ENCODE measurements around the gene SCAF4.

The SCAF4 gene

DNA sequence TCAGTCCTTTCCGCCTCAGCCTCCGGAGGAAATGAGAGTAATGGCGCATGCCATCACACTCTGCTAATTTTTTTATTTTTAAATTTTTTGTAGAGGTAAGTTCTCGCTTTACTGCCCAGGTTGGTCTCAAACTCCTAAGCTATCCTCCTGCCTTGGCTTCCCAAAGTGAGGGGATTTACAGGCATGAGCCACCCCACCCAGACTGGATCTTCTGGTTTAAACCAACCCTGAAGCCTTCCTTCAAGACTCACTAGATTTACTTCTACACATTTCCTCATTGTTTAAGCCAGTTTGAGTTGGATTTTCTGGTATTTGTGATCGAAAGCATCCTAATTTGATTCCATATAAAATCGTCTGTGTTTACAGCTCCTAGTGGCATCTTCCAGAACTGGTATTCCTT, 23.1 kb upstream of the SCAF4 start:
- Histone ChIP-seq H3K36me3 (replicated peaks; ENCODE audit: low read depth, low read length) (no peaks in the 10 kb centered on the region), H4K20me1 (ENCODE audit: insufficient read depth, low read length) (no peaks in the 10 kb centered on the region)

DNA sequence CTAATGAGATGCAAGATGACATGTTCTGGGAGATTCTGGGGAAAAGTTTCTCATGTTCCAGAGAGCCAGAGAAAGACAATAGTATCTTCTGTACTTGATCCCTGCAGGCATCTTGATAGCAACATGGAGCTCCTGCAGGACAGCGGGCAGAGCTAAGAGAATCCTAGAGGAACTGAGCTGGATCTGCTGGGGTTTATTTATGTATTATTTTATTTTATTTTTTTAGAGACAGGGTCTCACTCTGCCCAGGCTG, 22.7 kb upstream of the SCAF4 start:
- Histone ChIP-seq H4K20me1 (ENCODE audit: insufficient read depth, low read length) (no peaks in the 10 kb centered on the region), H3K4me1 (ENCODE audit: low read length) (no peaks in the 10 kb centered on the region), H3K4me2 (ENCODE audit: low read length) (no peak overlapping the region), H3K36me3 (replicated peaks; ENCODE audit: low read depth, low read length) (no peaks in the 10 kb centered on the region), H3K27me3 (ENCODE audit: low read depth, low read length) (no peaks in the 10 kb centered on the region), H2AFZ (ENCODE audit: low read depth, low read length) (no peak overlapping the region), H3K9ac (ENCODE audit: low read length) (no peak overlapping the region), H3K27ac (ENCODE audit: low read length) (no peak overlapping the region), H3K79me2 (ENCODE audit: low read length) (no peaks in the 10 kb centered on the region), H3K4me3 (ENCODE audit: low read length) (no peak overlapping the region), H3K9me3 (ENCODE audit: insufficient read depth, low read length) (no peaks in the 10 kb centered on the region)
- no peak for TF ChIP-seq EZH2phosphoT487 (IDR thresholded peaks at IDR 0.05; ENCODE audit: low read depth)
- TF ChIP-seq, protein P1, sequence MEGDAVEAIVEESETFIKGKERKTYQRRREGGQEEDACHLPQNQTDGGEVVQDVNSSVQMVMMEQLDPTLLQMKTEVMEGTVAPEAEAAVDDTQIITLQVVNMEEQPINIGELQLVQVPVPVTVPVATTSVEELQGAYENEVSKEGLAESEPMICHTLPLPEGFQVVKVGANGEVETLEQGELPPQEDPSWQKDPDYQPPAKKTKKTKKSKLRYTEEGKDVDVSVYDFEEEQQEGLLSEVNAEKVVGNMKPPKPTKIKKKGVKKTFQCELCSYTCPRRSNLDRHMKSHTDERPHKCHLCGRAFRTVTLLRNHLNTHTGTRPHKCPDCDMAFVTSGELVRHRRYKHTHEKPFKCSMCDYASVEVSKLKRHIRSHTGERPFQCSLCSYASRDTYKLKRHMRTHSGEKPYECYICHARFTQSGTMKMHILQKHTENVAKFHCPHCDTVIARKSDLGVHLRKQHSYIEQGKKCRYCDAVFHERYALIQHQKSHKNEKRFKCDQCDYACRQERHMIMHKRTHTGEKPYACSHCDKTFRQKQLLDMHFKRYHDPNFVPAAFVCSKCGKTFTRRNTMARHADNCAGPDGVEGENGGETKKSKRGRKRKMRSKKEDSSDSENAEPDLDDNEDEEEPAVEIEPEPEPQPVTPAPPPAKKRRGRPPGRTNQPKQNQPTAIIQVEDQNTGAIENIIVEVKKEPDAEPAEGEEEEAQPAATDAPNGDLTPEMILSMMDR (IDR thresholded peaks at IDR 0.05; ENCODE audit: low read depth, low read length) = no peak

More for the DNA sequence above, 23.1 kb upstream of the SCAF4 start:
- Histone ChIP-seq H3K9ac (ENCODE audit: low read length) (no peak overlapping the region), H3K4me2 (ENCODE audit: low read length) (no peak overlapping the region), H3K79me2 (ENCODE audit: low read length) (no peaks in the 10 kb centered on the region), H3K27me3 (ENCODE audit: low read depth, low read length) (no peaks in the 10 kb centered on the region), H3K9me3 (ENCODE audit: insufficient read depth, low read length) (no peaks in the 10 kb centered on the region), H3K4me1 (ENCODE audit: low read length) (no peaks in the 10 kb centered on the region), H3K4me3 (ENCODE audit: low read length) (no peak overlapping the region), H3K27ac (ENCODE audit: low read length) (no peak overlapping the region), H2AFZ (ENCODE audit: low read depth, low read length) (no peak overlapping the region)
- no peak for TF ChIP-seq EZH2phosphoT487 (IDR thresholded peaks at IDR 0.05; ENCODE audit: low read depth)
- TF ChIP-seq, protein P1 (IDR thresholded peaks at IDR 0.05; ENCODE audit: low read depth, low read length) = no peak

DNA sequence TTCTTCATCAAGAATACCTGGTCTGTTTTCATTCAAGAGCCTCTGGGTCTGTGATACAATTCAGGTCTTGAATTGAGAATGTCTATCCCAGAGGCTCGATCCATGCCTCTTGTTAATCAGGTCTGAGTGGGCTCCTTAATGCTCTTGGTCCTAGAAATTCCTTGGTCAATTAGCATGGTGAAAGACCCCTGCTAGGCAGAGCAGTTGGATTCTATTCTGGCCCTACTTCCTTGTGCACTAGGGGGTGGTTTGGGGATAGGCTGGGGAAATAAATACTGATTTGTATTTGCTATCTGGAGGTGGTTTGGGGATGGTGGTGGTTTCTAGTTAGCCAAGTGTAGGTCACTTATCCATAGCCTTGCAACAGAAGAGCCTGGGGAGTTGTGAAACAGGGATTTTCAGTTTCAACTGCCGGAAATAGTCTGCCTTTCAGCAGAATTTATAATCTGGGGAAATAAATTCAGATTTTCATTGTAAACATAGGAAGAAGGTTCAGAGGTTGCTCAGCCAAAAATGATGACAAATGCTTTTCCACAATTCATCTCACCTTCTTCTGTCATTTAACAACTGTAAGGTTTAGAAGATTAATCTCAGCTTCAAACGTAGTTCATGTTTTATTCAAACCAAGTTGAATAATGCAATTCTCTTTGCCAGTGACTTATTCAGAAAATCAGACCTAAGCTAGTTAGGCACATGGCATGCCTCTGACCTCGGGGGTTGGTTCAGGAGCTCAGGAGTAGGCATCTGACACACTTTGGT, 22.2 kb upstream of the SCAF4 start:
- H3K27me3 ChIP-seq (ENCODE audit: low read depth, low read length) = no peaks in the 10 kb centered on the region
- H3K4me2 ChIP-seq (ENCODE audit: low read length) = no peak overlapping the region
- no peak for TF ChIP-seq EZH2phosphoT487 (IDR thresholded peaks at IDR 0.05; ENCODE audit: low read depth)
- TF ChIP-seq, protein P1 (IDR thresholded peaks at IDR 0.05; ENCODE audit: low read depth, low read length) = no peak
- H3K9ac ChIP-seq (ENCODE audit: low read length) = no peak overlapping the region
- no peak overlapping the region for H3K4me3 ChIP-seq (ENCODE audit: low read length)
- no peaks in the 10 kb centered on the region for H3K79me2 ChIP-seq (ENCODE audit: low read length)
- H3K9me3 ChIP-seq (ENCODE audit: insufficient read depth, low read length) = no peaks in the 10 kb centered on the region
- H3K4me1 ChIP-seq (ENCODE audit: low read length) = no peaks in the 10 kb centered on the region
- H2AFZ ChIP-seq (ENCODE audit: low read depth, low read length) = no peak overlapping the region
- no peaks in the 10 kb centered on the region for H3K36me3 ChIP-seq (replicated peaks; ENCODE audit: low read depth, low read length)
- H3K27ac ChIP-seq (ENCODE audit: low read length) = no peak overlapping the region
- no peaks in the 10 kb centered on the region for H4K20me1 ChIP-seq (ENCODE audit: insufficient read depth, low read length)

DNA sequence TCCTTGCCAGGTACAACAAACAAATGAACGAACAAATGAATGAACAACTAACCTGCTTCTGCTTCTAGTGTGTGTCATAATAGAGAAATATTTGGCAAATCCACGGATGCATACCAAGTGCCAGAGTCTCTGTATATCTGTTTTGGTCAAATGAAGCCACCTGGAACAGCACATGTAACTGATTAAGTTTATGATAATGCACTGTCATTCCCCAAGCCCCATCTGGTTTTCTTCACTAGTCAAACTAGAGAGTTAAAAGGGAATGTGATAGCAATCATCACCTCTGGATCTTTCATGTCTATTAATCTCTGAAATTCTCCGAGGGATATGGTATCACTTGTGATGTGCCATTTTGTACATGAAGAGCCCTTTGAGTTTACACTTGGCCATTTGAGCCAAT, 21.0 kb upstream of the SCAF4 start:
- no peak for TF ChIP-seq EZH2phosphoT487 (IDR thresholded peaks at IDR 0.05; ENCODE audit: low read depth)
- TF ChIP-seq, protein P1 (IDR thresholded peaks at IDR 0.05; ENCODE audit: low read depth, low read length) = no peak
- Histone ChIP-seq H3K79me2 (ENCODE audit: low read length) (no peaks in the 10 kb centered on the region), H3K27ac (ENCODE audit: low read length) (no peak overlapping the region), H3K36me3 (replicated peaks; ENCODE audit: low read depth, low read length) (no peaks in the 10 kb centered on the region), H2AFZ (ENCODE audit: low read depth, low read length) (no peak overlapping the region), H3K4me1 (ENCODE audit: low read length) (no peaks in the 10 kb centered on the region), H3K27me3 (ENCODE audit: low read depth, low read length) (no peaks in the 10 kb centered on the region), H3K9me3 (ENCODE audit: insufficient read depth, low read length) (no peaks in the 10 kb centered on the region), H3K9ac (ENCODE audit: low read length) (no peak overlapping the region), H3K4me2 (ENCODE audit: low read length) (no peak overlapping the region), H4K20me1 (ENCODE audit: insufficient read depth, low read length) (no peaks in the 10 kb centered on the region), H3K4me3 (ENCODE audit: low read length) (no peak overlapping the region)

Data from OCI-LY3 (cell line).